Stimulated activated CD4-positive, alpha-beta T cell treated with anti-CD3 and anti-CD28 coated beads, Interleukin-15, amount 100 ng/mL, for 1 hour (primary cell): ENCODE results near the gene RUNDC3A.

Experiments
- DNase-seq, 2 donors: peaks; one replicate each; pipeline ENCODE4 v3.0.0-alpha.2; 2020; ENCODE audit warnings: low read depth in 1 of 2, low spot score in 1 of 2

RUNDC3A gene

GRCh38 chr17:44283344-44284023, 24.9 kb upstream of the RUNDC3A start:
- no peak for DNase-seq

- DNase-seq, result no peak
Observed at GRCh38 chr17:44284024-44284400, 24.4 kb upstream of the RUNDC3A start.

- no peak for DNase-seq
Observed at GRCh38 chr17:44287651-44288050, 20.8 kb upstream of the RUNDC3A start.

- DNase-seq, result no peak
Observed at GRCh38 chr17:44293509-44294226, 14.7 kb upstream of the RUNDC3A start.

GRCh38 chr17:44297975-44298374, 10.4 kb upstream of the RUNDC3A start:
- no peak for DNase-seq

GRCh38 chr17:44304651-44305050, 3.8 kb upstream of the RUNDC3A start:
- no peak for DNase-seq

GRCh38 chr17:44307387-44308186, 814 bp upstream of the RUNDC3A start:
- no peak for DNase-seq

GRCh38 chr17:44308865-44309264, 464 bp downstream of the RUNDC3A start:
- no peak for DNase-seq

- no peak for DNase-seq
Observed at GRCh38 chr17:44309472-44309871, 1.1 kb downstream of the RUNDC3A start.

- no peak for DNase-seq
Observed at GRCh38 chr17:44310188-44310587, 1.8 kb downstream of the RUNDC3A start.

- no peak for DNase-seq
Observed at GRCh38 chr17:44310609-44311376, 2.4 kb downstream of the RUNDC3A start.

GRCh38 chr17:44311562-44312181, 3.3 kb downstream of the RUNDC3A start:
- DNase-seq, result no peak

GRCh38 chr17:44312396-44313104, 4.1 kb downstream of the RUNDC3A start:
- DNase-seq, result no peak

- DNase-seq, result no peak
Observed at GRCh38 chr17:44314031-44314430, 5.6 kb downstream of the RUNDC3A start.

GRCh38 chr17:44314524-44314868, 6.1 kb downstream of the RUNDC3A start:
- DNase-seq, result no peak

GRCh38 chr17:44314869-44315661, 6.7 kb downstream of the RUNDC3A start:
- DNase-seq, result peak in 1 of 2 donors; percentile 30

- no peak for DNase-seq
Observed at GRCh38 chr17:44315760-44316731, 7.6 kb downstream of the RUNDC3A start.

GRCh38 chr17:44317545-44317944, 9.1 kb downstream of the RUNDC3A start:
- DNase-seq, result no peak
